Measurements from ENCODE around the gene ATP5F1E.

Gene ATP5F1E

DNA sequence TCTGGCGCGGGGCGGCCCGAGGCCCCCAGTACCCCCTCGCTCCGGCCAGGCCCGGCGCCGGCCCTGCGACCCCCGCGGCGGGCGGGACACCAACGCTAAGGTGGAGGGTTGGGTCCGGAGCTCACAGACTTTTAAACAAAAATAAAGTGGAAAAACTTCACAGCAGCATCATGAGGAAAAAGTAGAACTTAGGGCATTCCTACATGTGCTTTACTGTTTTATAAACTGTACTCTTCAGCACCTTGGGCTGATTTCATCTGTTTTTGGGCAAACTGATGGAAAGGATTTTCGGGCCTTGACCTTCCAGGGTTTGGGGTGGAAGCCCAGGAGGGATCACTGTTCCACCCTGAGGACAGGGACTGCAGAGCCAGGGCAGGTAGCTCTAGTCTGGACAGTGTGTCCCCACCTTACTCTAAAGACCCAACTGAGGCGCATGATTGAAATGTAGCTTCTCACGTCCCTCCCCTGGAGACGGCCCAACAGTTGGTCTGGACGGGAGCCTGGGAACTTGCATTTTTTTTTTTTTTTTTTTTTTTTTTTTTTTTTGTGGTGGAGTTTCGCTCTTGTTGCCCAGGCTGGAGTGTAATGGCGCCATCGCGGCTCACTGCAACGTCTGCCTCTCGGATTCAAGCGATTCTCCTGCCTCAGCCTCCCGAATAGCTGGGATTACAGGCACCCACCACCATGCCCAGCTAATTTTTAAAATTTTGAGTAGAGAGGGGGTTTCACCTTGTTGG, 50.3 kb downstream of the ATP5F1E start:
- H3K4me3 ChIP-seq (ENCODE audit: low read length, poor library complexity, severe bottlenecking) = peak overlapping the region; percentile 83

DNA sequence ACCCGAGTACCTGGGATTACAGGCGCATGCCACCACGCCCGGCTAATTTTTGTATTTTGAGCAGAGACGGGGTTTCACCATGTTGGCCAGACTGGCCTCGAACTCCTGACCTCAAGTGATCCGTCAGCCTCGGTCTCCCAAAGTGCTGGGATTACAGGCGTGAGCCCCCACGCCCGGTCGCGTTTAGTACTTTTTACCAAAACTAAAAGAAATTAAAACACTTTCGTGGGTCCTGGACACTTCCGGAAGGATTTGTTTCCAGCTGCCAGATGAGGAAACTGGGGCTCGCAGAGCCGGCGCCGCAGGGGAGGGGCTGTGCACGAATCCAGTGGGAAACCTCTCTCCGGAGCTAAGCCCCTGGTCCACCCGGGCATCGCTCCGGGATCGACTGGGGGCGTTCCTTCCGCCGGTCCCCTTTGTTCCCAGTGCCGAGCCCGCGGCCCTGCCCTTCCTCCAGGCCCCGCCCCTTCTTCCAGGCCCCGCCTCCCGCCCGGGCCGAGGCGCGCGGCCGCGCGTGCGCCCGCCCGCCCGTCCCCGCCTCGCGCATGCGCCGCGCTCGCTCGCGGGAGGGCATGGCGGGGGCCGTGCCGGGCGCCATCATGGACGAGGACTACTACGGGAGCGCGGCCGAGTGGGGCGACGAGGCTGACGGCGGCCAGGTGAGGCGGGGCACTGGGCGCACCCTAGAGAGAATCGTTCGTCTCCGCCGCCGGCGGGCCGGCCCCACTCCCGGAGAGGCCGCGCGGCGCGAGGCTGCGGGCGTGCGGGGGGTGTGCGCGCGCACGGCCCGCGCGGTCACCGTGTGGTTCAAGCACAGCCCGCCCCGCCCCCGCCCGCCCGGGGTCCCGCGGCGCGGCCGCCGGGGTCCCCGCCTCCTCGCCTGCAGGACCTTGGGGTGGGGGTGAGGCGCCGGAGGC, 51.2 kb downstream of the ATP5F1E start, which contains the start of gene NELFCD:
Gene NELFCD, plus strand, starts transcription at position 546 of the 917 bp plus-strand sequence. Its CDS starts 54 bp downstream, at position 600.
- Histone ChIP-seq H3K27me3 (ENCODE audit: insufficient read depth, low read length, poor library complexity, severe bottlenecking) (no peaks in the 10 kb centered on the region), H3K36me3 (ENCODE audit: insufficient read depth, low read length) (no peaks in the 10 kb centered on the region), H3K4me1 (ENCODE audit: insufficient read depth, low read length, poor library complexity, severe bottlenecking) (peaks cover 24% of the 10 kb centered on the region), H3K9me2 (replicated peaks; ENCODE audit: low read depth, low read length) (no peaks in the 10 kb centered on the region), H3K79me2 (ENCODE audit: insufficient read depth, low read length) (peaks cover 49% of the 10 kb centered on the region), H3K4me2 (ENCODE audit: low read depth, low read length, poor library complexity, severe bottlenecking) (peak within 1 kb of the TSS; percentile 76), H3K4me3 (ENCODE audit: low read length, poor library complexity, severe bottlenecking) (peak within 1 kb of the TSS; percentile 83), H3K9ac (ENCODE audit: low read depth, low read length, poor library complexity, severe bottlenecking) (peak within 1 kb of the TSS; percentile 82), H3F3A (ENCODE audit: low read depth) (no peaks in the 10 kb centered on the region), H4K20me1 (ENCODE audit: insufficient read depth, low read length, poor library complexity, severe bottlenecking) (peaks cover 19% of the 10 kb centered on the region), H3K9me3 (ENCODE audit: insufficient read depth, low read depth, low read length) (no peaks in the 10 kb centered on the region), H2AFZ (ENCODE audit: low read length) (peak within 1 kb of the TSS; percentile 96)
- no peak for TF ChIP-seq EZH2phosphoT487 (IDR thresholded peaks at IDR 0.05; ENCODE audit: borderline replicate concordance)

More for the DNA sequence above, 50.3 kb downstream of the ATP5F1E start:
- Histone ChIP-seq H3K9me2 (replicated peaks; ENCODE audit: low read depth, low read length) (no peaks in the 10 kb centered on the region), H2AFZ (ENCODE audit: low read length) (peak overlapping the region; percentile 81), H3K4me2 (ENCODE audit: low read depth, low read length, poor library complexity, severe bottlenecking) (peak overlapping the region; percentile 74), H3K4me1 (ENCODE audit: insufficient read depth, low read length, poor library complexity, severe bottlenecking) (peaks cover 24% of the 10 kb centered on the region), H3K9me3 (ENCODE audit: insufficient read depth, low read depth, low read length) (no peaks in the 10 kb centered on the region), H3K79me2 (ENCODE audit: insufficient read depth, low read length) (peaks cover 53% of the 10 kb centered on the region), H3K9ac (ENCODE audit: low read depth, low read length, poor library complexity, severe bottlenecking) (peak overlapping the region; percentile 82), H4K20me1 (ENCODE audit: insufficient read depth, low read length, poor library complexity, severe bottlenecking) (peaks cover 19% of the 10 kb centered on the region), H3F3A (ENCODE audit: low read depth) (no peaks in the 10 kb centered on the region), H3K27me3 (ENCODE audit: insufficient read depth, low read length, poor library complexity, severe bottlenecking) (no peaks in the 10 kb centered on the region), H3K36me3 (ENCODE audit: insufficient read depth, low read length) (peaks cover 3% of the 10 kb centered on the region; the same call in 1 of the 2 replicates)
- TF ChIP-seq, protein P1, sequence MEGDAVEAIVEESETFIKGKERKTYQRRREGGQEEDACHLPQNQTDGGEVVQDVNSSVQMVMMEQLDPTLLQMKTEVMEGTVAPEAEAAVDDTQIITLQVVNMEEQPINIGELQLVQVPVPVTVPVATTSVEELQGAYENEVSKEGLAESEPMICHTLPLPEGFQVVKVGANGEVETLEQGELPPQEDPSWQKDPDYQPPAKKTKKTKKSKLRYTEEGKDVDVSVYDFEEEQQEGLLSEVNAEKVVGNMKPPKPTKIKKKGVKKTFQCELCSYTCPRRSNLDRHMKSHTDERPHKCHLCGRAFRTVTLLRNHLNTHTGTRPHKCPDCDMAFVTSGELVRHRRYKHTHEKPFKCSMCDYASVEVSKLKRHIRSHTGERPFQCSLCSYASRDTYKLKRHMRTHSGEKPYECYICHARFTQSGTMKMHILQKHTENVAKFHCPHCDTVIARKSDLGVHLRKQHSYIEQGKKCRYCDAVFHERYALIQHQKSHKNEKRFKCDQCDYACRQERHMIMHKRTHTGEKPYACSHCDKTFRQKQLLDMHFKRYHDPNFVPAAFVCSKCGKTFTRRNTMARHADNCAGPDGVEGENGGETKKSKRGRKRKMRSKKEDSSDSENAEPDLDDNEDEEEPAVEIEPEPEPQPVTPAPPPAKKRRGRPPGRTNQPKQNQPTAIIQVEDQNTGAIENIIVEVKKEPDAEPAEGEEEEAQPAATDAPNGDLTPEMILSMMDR (conservative IDR thresholded peaks at IDR 0.05; ENCODE audit: low read length) = no peak
- no peak for TF ChIP-seq EZH2phosphoT487 (IDR thresholded peaks at IDR 0.05; ENCODE audit: borderline replicate concordance)

DNA sequence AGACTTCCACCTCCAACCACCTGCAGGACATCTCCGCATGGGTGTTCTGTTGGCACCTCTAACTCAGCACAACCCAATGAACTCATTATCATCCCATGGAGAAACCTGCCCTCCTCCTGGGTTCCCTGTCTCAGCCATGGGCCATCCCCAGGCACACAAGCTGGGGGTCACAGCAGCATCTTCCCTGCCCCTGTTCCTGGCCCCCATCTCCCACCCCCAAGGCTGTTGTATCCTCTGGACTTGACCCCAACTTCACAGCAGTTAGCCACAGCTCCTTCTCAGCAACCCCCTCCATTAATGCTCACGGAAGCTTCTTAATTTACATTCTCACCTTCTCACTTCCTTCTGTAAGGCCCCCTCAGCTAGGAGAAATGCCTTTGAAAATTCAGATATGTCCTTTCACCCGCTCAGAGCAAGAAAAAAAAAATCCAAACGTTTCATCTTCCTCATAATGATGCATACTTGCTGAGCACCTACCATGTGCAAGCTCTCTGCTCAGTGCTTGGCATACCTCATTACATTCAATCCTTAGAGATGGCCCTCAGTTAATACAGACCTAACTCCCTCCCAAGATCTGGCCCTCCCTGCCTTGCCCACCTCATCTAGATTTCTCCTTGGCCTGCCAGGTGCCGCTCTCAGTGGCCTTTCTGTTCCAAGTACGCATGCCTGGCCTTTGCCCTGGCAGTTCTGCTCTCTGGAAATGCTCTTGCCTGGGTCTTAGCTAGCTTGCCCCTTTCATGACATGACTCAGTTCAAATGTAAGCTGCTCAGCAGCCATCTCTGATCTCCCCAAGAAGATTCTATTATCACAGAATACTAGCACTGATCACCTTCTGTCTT, 53.6 kb downstream of the ATP5F1E start:
- Histone ChIP-seq H3K4me2 (ENCODE audit: low read depth, low read length, poor library complexity, severe bottlenecking) (no peak overlapping the region), H2AFZ (ENCODE audit: low read length) (no peak overlapping the region)

More for the DNA sequence above, 53.6 kb downstream of the ATP5F1E start:
- no peak overlapping the region for H3K4me3 ChIP-seq (ENCODE audit: low read length, poor library complexity, severe bottlenecking)
- TF ChIP-seq, protein P1 (conservative IDR thresholded peaks at IDR 0.05; ENCODE audit: low read length) = no peak
- TF ChIP-seq EZH2phosphoT487 (IDR thresholded peaks at IDR 0.05; ENCODE audit: borderline replicate concordance) = no peak
- H3K79me2 ChIP-seq (ENCODE audit: insufficient read depth, low read length) = peaks cover 26% of the 10 kb centered on the region
- H4K20me1 ChIP-seq (ENCODE audit: insufficient read depth, low read length, poor library complexity, severe bottlenecking) = no peaks in the 10 kb centered on the region
- H3K36me3 ChIP-seq (ENCODE audit: insufficient read depth, low read length) = no peaks in the 10 kb centered on the region
- H3K4me1 ChIP-seq (ENCODE audit: insufficient read depth, low read length, poor library complexity, severe bottlenecking) = peaks cover 10% of the 10 kb centered on the region
- H3K9ac ChIP-seq (ENCODE audit: low read depth, low read length, poor library complexity, severe bottlenecking) = no peak overlapping the region
- no peaks in the 10 kb centered on the region for H3K27me3 ChIP-seq (ENCODE audit: insufficient read depth, low read length, poor library complexity, severe bottlenecking)
- H3K9me3 ChIP-seq (ENCODE audit: insufficient read depth, low read depth, low read length) = no peaks in the 10 kb centered on the region
- no peaks in the 10 kb centered on the region for H3K9me2 ChIP-seq (replicated peaks; ENCODE audit: low read depth, low read length)
- no peaks in the 10 kb centered on the region for H3F3A ChIP-seq (ENCODE audit: low read depth)
